Fibroblast of lung (primary cell): ENCODE measurements around the gene COG2.

ENCODE experiments used
- CTCF ChIP-seq, 2 donors: IDR thresholded peaks in 1 of 2; conservative IDR thresholded peaks in 1 of 2; 1 replicate in 1 of 2; 2 replicates in 1 of 2; pipeline ENCODE4 v1.5.1; 2011 to 2012; ENCODE audit warnings: low read length in 2 of 2, control low read depth in 1 of 2, inconsistent platforms in 1 of 2, low read depth in 1 of 2, mild to moderate bottlenecking in 1 of 2
- EZH2 ChIP-seq: IDR thresholded peaks from 2 replicates; pipeline ENCODE4 v1.5.1; 2012; ENCODE audit warnings: low read length, control low read depth, mild to moderate bottlenecking; ENCODE audit errors: missing control alignments

- TF ChIP-seq EZH2 (no peak), CTCF (conservative IDR thresholded peaks at IDR 0.05 in 1 of 2, IDR thresholded peaks at IDR 0.05 in 1 of 2; ENCODE audit: low read depth in 1 of 2, low read length in 2 of 2) (no peak)
Observed at GRCh38 chr1:230668227-230668626, 25.9 kb downstream of the COG2 start.
